ENCODE data around the gene PNMA1.

PNMA1 gene

DNA sequence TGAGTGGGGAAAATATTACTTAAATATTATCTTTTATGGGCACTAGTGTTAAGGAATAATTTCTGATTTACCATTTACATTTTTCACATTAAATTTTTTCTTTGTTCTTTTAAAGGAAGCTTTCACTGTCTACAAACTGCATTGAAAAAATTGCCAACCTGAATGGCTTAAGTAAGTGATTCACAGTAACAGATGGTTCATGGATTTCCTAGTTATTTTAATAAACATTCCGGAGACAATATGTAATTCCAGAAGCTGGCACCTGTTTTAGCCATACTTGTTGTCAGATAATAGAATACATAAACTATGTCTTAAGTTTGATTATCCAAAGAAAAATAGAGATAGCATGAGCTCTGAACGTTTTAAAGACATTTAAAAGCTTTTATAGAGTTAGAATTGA lies 52.3 kb downstream of the PNMA1 start:
- DNase-seq (ENCODE audit: low spot score): no peak
- in situ Hi-C loops (cut with MboI; ENCODE audit: low sequenced_read_pairs, unreplicated experiment): no loop called here
- TF ChIP-seq, protein P1, sequence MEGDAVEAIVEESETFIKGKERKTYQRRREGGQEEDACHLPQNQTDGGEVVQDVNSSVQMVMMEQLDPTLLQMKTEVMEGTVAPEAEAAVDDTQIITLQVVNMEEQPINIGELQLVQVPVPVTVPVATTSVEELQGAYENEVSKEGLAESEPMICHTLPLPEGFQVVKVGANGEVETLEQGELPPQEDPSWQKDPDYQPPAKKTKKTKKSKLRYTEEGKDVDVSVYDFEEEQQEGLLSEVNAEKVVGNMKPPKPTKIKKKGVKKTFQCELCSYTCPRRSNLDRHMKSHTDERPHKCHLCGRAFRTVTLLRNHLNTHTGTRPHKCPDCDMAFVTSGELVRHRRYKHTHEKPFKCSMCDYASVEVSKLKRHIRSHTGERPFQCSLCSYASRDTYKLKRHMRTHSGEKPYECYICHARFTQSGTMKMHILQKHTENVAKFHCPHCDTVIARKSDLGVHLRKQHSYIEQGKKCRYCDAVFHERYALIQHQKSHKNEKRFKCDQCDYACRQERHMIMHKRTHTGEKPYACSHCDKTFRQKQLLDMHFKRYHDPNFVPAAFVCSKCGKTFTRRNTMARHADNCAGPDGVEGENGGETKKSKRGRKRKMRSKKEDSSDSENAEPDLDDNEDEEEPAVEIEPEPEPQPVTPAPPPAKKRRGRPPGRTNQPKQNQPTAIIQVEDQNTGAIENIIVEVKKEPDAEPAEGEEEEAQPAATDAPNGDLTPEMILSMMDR (IDR thresholded peaks at IDR 0.05; ENCODE audit: borderline replicate concordance, control extremely low read depth, extremely low read depth, insufficient read depth, missing control alignments): no peak

All from GM13976 (cell line).